WTC11 (cell line): ENCODE measurements around the gene UBE3A. TPM values are rescaled to one million over a fixed set of nuclear protein-coding genes. Genes with fewer than 3 reads are reported as not detected.

Experiments used
- ATAC-seq: fragments of 200-7000 bp; cut with Tn5 transposase; 2 replicates; pipeline ENCODE4 v1.10.0; 2021; ENCODE audit warnings: mild to moderate bottlenecking, moderate library complexity
- CTCF ChIA-PET: fragments of 300-600 bp; sonication (Branson Sonifier 250); formaldehyde crosslinking; loops from one replicate; lab custom pipeline; 2021; ENCODE audit warnings: antibody characterized with exemption; lab: Charles Lee
- POLR2A ChIA-PET: fragments of 350-600 bp; sonication (Branson Sonifier 250); formaldehyde crosslinking; loops from one replicate; lab custom pipeline; 2021; ENCODE audit warnings: antibody characterized with exemption; lab: Charles Lee
- DNase-seq: peaks from one replicate; pipeline ENCODE4 v3.0.0; 2021; ENCODE audit warnings: low spot score
- H3K27ac Mint-ChIP-seq: 2 replicates; pipeline ENCODE4 v1.8.0; 2021; ENCODE audit warnings: mixed read lengths
- H3K27me3 Mint-ChIP-seq: 2 replicates; pipeline ENCODE4 v1.8.0; 2021; ENCODE audit warnings: low read depth, mild to moderate bottlenecking, moderate library complexity, mixed read lengths
- H3K36me3 Mint-ChIP-seq: 2 replicates; pipeline ENCODE4 v1.8.0; 2021; ENCODE audit warnings: mixed read lengths
- H3K4me1 Mint-ChIP-seq: 2 replicates; pipeline ENCODE4 v1.8.0; 2022; ENCODE audit warnings: mixed read lengths
- H3K4me3 Mint-ChIP-seq: 2 replicates; pipeline ENCODE4 v1.8.0; 2021; ENCODE audit warnings: mild to moderate bottlenecking, moderate library complexity, mixed read lengths
- H3K9me3 Mint-ChIP-seq: 2 replicates; pipeline ENCODE4 v1.8.0; 2021; ENCODE audit warnings: mixed read lengths
- CBFB ChIP-seq: sonication (generic); formaldehyde crosslinking; IDR thresholded peaks from 2 replicates; pipeline ENCODE4 v1.8.1; 2022; ENCODE audit warnings: mild to moderate bottlenecking, low read depth, missing genetic modification reagents
- CTCF ChIP-seq: fragments of 200-600 bp; IDR thresholded peaks from 2 replicates; pipeline ENCODE4 v1.8.0; 2022; ENCODE audit warnings: antibody characterized with exemption
- E2F1 ChIP-seq: sonication (generic); formaldehyde crosslinking; IDR thresholded peaks from 2 replicates; pipeline ENCODE4 v1.8.0; 2022; ENCODE audit warnings: mild to moderate bottlenecking, missing genetic modification reagents
- FOXP1 ChIP-seq: sonication (generic); formaldehyde crosslinking; IDR thresholded peaks from 2 replicates; pipeline ENCODE4 v1.8.0; 2022; ENCODE audit warnings: missing genetic modification reagents, mild to moderate bottlenecking, moderate library complexity, borderline replicate concordance
- GTF2I ChIP-seq: fragments of 250-450 bp; sonication (Bioruptor Pico); conservative IDR thresholded peaks from 2 replicates; pipeline ENCODE4 v1.4.0; 2021; ENCODE audit warnings: mild to moderate bottlenecking
- MXD4 ChIP-seq: fragments of 250-450 bp; sonication (Bioruptor Pico); IDR thresholded peaks from 2 replicates; pipeline ENCODE4 v1.8.0; 2021; ENCODE audit warnings: mild to moderate bottlenecking, moderate library complexity, borderline replicate concordance
- PRDM15 ChIP-seq: sonication (generic); formaldehyde crosslinking; IDR thresholded peaks from 2 replicates; pipeline ENCODE4 v1.8.0; 2022; ENCODE audit warnings: missing genetic modification reagents
- SOX15 ChIP-seq: fragments of 250-450 bp; sonication (Bioruptor Pico); IDR thresholded peaks from 2 replicates; pipeline ENCODE4 v1.9.0; 2021; ENCODE audit warnings: mild to moderate bottlenecking
- TEAD1 ChIP-seq: sonication (generic); formaldehyde crosslinking; IDR thresholded peaks from 2 replicates; pipeline ENCODE4 v1.8.0; 2022; ENCODE audit warnings: mild to moderate bottlenecking, missing genetic modification reagents
- USF2 ChIP-seq: sonication (generic); formaldehyde crosslinking; IDR thresholded peaks from 2 replicates; pipeline ENCODE4 v1.8.1; 2023; ENCODE audit warnings: mild to moderate bottlenecking, missing genetic modification reagents, moderate library complexity
- total RNA-seq: library from RNA; stranded (reverse); gene quantifications from 3 replicates; pipeline ENCODE4 v1.2.3, GENCODE V29; 2021
- TF ChIP-seq, protein P1 (sequence below): sonication (generic); formaldehyde crosslinking; IDR thresholded peaks from 2 replicates; pipeline ENCODE4 v1.8.1; 2023; ENCODE audit warnings: mild to moderate bottlenecking, moderate library complexity, missing genetic modification reagents
- TF ChIP-seq, protein P2 (sequence below): sonication (generic); formaldehyde crosslinking; IDR thresholded peaks from 2 replicates; pipeline ENCODE4 v1.8.0; 2022; ENCODE audit warnings: mild to moderate bottlenecking, missing genetic modification reagents

The UBE3A gene
- total RNA-seq, 1 experiment from 2014 or later, result 120 TPM

DNA sequence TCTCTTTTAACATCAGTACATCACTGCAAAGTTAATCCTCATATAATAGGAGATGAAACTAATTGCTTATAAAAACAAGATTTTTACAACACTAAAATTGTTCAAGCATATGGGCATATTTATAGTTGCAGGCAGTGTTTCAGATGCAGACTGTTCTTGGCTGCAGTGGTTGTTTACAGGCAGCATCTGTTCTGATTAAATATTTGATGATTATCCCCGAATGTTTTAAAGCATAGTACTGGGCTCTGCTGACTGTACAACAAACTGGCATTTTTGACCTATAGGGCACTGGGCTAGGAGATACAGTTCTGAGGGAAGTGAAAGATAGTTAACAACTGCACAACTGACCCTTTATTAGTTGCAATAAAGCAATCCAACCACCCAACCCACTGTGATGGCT is 113.6 kb downstream of the UBE3A start:
- TF ChIP-seq, protein P1, sequence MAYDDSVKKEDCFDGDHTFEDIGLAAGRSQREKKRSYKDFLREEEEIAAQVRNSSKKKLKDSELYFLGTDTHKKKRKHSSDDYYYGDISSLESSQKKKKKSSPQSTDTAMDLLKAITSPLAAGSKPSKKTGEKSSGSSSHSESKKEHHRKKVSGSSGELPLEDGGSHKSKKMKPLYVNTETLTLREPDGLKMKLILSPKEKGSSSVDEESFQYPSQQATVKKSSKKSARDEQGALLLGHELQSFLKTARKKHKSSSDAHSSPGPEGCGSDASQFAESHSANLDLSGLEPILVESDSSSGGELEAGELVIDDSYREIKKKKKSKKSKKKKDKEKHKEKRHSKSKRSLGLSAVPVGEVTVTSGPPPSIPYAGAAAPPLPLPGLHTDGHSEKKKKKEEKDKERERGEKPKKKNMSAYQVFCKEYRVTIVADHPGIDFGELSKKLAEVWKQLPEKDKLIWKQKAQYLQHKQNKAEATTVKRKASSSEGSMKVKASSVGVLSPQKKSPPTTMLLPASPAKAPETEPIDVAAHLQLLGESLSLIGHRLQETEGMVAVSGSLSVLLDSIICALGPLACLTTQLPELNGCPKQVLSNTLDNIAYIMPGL (CRISPR knock-in tag), result no peak
- no peak for TF ChIP-seq CTCF
- Mint-ChIP-seq H3K27ac (no peak overlapping the region), H3K4me1 (peaks cover 20% of the 10 kb centered on the region), H3K36me3 (peaks cover 11% of the 10 kb centered on the region; the same call in 1 of the 2 replicates), H3K9me3 (peaks cover 15% of the 10 kb centered on the region), H3K4me3 (no peak overlapping the region), H3K27me3 (no peaks in the 10 kb centered on the region)
- ChIA-PET CTCF (no interaction called here), POLR2A (no interaction called here)
- ATAC-seq (no peak), DNase-seq (no peak)

- no peak overlapping the region for H3K4me3 Mint-ChIP-seq
- H3K27me3 Mint-ChIP-seq, result peaks cover 5% of the 10 kb centered on the region; the same call in 1 of the 2 replicates
- POLR2A ChIA-PET, result no interaction called here
These were observed 115.4 kb downstream of the UBE3A start for GRCh38 chr15:25323420-25323819.

More at GRCh38 chr15:25323420-25323819, 115.4 kb downstream of the UBE3A start:
- Mint-ChIP-seq H3K36me3 (peaks cover 12% of the 10 kb centered on the region; the same call in 1 of the 2 replicates), H3K27ac (no peak overlapping the region), H3K4me1 (peaks cover 4% of the 10 kb centered on the region), H3K9me3 (peaks cover 28% of the 10 kb centered on the region)
- CTCF ChIA-PET, result no interaction called here
- TF ChIP-seq PRDM15 (no peak), USF2 (no peak), TEAD1 (no peak), E2F1 (CRISPR knock-in tag) (no peak), CBFB (no peak), SOX15 (CRISPR knock-in tag) (no peak), MXD4 (CRISPR knock-in tag) (no peak), FOXP1 (CRISPR knock-in tag) (no peak), GTF2I (no peak)
- TF ChIP-seq, protein P2, sequence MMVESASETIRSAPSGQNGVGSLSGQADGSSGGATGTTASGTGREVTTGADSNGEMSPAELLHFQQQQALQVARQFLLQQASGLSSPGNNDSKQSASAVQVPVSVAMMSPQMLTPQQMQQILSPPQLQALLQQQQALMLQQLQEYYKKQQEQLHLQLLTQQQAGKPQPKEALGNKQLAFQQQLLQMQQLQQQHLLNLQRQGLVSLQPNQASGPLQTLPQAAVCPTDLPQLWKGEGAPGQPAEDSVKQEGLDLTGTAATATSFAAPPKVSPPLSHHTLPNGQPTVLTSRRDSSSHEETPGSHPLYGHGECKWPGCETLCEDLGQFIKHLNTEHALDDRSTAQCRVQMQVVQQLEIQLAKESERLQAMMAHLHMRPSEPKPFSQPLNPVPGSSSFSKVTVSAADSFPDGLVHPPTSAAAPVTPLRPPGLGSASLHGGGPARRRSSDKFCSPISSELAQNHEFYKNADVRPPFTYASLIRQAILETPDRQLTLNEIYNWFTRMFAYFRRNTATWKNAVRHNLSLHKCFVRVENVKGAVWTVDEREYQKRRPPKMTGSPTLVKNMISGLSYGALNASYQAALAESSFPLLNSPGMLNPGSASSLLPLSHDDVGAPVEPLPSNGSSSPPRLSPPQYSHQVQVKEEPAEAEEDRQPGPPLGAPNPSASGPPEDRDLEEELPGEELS, result no peak
- ATAC-seq, result no peak
- no peak for DNase-seq
